HEK293 (cell line): ENCODE measurements around the gene RWDD4.

ENCODE experiments used
- CTCF ChIP-seq: fragments of 450-650 bp; formaldehyde crosslinking; IDR thresholded peaks from 2 replicates; pipeline ENCODE4 v1.5.1; 2016; ENCODE audit warnings: missing biosample characterization, missing genetic modification characterization
- TSHZ1 ChIP-seq: fragments of 450-650 bp; formaldehyde crosslinking; IDR thresholded peaks from 2 replicates; pipeline ENCODE4 v1.5.1; 2016; ENCODE audit warnings: missing biosample characterization, missing genetic modification characterization, borderline replicate concordance
- ZNF544 ChIP-seq: fragments of 450-650 bp; formaldehyde crosslinking; IDR thresholded peaks from 2 replicates; pipeline ENCODE4 v1.5.0; 2017; ENCODE audit warnings: missing biosample characterization, missing genetic modification characterization

GRCh38 chr4:183659872-183660242 lies 872 bp upstream of the RWDD4 start:
- TF ChIP-seq CTCF (no peak), ZNF544 (tag by site-specific recombination) (no peak), TSHZ1 (tag by site-specific recombination) (no peak)
